Activated T-cell treated with anti-CD3 and anti-CD28 coated beads, Interleukin-2, amount 50 U/mL, for 4 hours (primary cell): ENCODE results near the gene TOR2A. TPM values are rescaled to one million over a fixed set of nuclear protein-coding genes. Genes with fewer than 3 reads are reported as not detected.
"Not testable (repeated sequence)": the region's sequence is repeated elsewhere in the genome, so short reads cannot be mapped to it uniquely, and the experiment has no call there.

Experiments
- ATAC-seq, 2 donors: fragments of 200-7000 bp; cut with Tn5 transposase; one replicate each; pipeline ENCODE4 v1.10.0; 2021
- DNase-seq: peaks from one replicate; pipeline ENCODE4 v3.0.0-alpha.2; 2020
- H3K27me3 Mint-ChIP-seq: one replicate; pipeline ENCODE4 v1.8.0; 2021; ENCODE audit warnings: low read depth, mixed read lengths
- H3K36me3 Mint-ChIP-seq: one replicate; pipeline ENCODE4 v1.8.0; 2022; ENCODE audit warnings: mixed read lengths; ENCODE audit not compliant: insufficient read depth
- H3K4me1 Mint-ChIP-seq: one replicate; pipeline ENCODE4 v1.8.0; 2021; ENCODE audit warnings: low read depth, mixed read lengths
- H3K4me3 Mint-ChIP-seq: one replicate; pipeline ENCODE4 v1.8.0; 2021; ENCODE audit warnings: mild to moderate bottlenecking, moderate library complexity, mixed read lengths
- H3K9me3 Mint-ChIP-seq: one replicate; pipeline ENCODE4 v1.8.0; 2021; ENCODE audit warnings: mixed read lengths
- total RNA-seq, 3 donors: library from RNA; stranded (reverse); gene quantifications; one replicate each; pipeline ENCODE4 v1.2.1, GENCODE V29; 2021

The TOR2A gene
- 10 to 100 TPM; 19.8 to 23.6 (median 20.1) TPM for total RNA-seq

DNA sequence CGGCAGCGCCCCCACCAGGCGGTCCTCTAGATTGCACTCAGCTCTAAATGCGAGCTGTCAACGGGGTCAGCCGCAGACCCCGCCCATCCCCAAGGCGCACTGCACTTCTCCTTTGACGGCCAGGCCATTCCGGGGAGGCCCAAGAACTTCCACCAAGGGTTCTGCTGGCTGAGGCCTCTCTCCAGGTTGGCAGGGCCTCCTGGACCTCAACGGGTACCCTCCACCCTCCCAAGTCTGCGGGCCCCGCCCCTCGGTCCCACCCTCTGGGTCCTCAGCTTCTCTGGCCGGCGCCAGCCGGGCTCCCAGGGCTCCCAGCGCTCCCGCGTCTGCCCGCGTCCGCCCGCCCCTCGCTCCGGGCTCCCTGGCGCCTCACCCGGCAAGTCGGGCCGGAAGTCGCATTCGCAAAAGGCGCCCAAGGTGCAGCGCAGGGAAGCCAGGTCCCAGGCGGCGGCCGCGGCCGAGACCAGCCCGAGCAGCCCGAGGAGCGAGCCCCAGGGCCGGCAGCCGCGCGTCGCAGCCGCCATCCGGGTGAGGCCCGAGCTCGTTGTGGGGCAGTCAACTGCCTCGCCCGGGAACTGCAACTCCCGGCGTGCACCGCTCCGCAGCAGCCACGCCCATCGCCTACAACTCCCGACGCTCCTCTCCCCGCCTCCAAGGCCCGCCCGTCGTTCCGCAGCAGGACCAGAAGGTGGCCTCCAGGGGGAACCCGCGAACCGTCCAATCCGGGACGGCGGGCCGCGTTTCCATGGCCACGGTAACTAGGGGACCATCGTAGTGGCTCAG lies at the start of gene TOR2A:
Gene TOR2A (minus strand): TSS at position 548 of the 783 bp plus-strand sequence. CDS start 24 bp downstream, at position 524.
- no peaks in the 10 kb centered on the region for H3K27me3 Mint-ChIP-seq
- ATAC-seq (peak; percentile 96 to 97), DNase-seq (peak; percentile 97)
- no peaks in the 10 kb centered on the region for H3K9me3 Mint-ChIP-seq
- peaks cover 13% of the 10 kb centered on the region for H3K36me3 Mint-ChIP-seq
- H3K4me1 Mint-ChIP-seq = peaks cover 21% of the 10 kb centered on the region
- peak within 1 kb of the TSS; percentile 83 for H3K4me3 Mint-ChIP-seq

DNA sequence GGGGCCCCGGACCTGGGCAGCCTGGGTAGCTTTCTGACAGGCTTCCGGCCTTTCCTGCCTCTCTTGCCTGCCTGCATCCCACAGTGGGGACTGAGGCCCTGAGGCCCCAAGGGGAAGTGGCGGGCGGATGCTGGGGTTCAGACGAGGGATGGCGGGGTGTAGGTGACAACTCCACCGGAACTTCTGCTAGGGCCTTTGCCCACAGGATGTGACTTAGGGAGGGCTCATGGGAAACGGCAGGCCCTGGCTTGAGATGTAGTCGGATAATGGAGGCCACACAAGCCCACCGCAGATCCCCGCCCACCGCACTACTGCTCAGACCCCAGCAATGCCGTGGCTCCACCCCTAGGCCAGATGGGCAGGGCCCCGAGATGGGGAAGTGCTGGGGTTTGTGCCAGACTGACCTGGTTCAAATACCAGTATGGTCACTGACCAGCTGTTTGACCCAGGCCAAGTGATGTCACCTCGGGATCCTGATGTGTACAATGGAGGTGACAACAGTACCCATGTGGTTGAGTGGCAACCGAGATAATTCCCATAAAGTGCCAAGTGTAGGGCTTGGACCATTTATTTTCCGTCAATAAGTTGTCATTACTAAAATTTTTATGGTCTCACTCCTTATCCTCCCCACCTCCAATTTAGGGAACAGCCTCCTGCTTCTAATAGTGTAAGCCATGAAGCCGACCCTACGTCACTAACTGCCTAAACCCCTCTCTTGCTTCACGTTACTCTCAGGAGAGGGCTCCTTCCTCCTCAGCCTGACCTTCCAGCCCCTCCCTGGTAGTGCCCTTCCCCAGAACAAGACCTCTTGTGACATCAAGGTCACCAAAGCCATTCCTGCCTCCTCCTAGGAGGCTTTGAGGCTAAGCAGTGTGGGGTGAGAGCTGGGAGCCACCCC lies 48.3 kb upstream of the TOR2A start:
- ATAC-seq (peak in 1 of 2 donors; percentile 2), DNase-seq (peak; percentile 45)
- Mint-ChIP-seq H3K36me3 (peaks cover 13% of the 10 kb centered on the region), H3K4me3 (peak overlapping the region; percentile 73), H3K27me3 (no peaks in the 10 kb centered on the region), H3K9me3 (no peaks in the 10 kb centered on the region), H3K4me1 (peaks cover 72% of the 10 kb centered on the region)

DNA sequence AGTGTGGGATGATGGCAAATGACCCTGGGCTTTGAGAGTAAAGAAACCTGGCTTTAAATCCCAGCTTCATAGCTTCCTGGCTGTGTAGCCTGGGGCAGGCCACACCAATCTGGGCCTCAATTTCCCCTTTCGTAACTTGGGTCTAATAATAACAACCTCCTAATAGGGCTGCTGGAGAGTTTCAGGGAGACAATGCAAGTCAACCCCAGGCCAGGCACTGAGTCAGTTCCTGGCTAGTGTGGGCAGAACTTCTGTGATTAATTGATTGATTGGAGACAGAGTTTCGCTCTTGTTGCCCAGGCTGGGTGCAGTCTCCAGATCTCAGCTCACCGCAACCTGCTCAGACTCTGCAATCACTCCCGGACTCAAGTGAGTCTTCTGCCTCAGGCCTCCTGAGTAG lies 46.7 kb upstream of the TOR2A start:
- Mint-ChIP-seq H3K4me3 (peak overlapping the region; percentile 45), H3K27me3 (no peaks in the 10 kb centered on the region), H3K9me3 (no peaks in the 10 kb centered on the region), H3K36me3 (peaks cover 4% of the 10 kb centered on the region), H3K4me1 (peaks cover 66% of the 10 kb centered on the region)
- DNase-seq (no peak), ATAC-seq (no peak)

DNA sequence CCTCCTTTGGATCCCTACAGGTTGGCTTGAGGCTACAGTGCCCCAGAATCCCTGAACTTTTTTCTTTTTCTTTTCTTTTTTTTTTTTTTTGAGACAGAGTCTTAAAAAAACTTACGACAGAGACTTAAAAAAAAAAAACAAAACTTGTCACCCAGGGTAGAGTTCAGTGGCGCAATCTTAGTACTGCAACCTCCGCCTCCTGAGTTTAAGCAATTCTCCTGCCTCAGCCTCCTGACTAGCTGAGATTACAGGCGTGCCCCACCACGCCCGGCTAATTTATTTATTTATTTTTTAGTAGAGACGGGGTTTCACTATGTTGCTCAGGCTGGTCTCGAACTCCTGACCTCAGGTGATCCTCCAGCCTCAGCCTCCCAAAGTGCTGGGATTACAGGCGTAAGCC lies 45.8 kb upstream of the TOR2A start:
- not testable (repeated sequence) for H3K27me3 Mint-ChIP-seq, H3K4me3 Mint-ChIP-seq, ATAC-seq, H3K9me3 Mint-ChIP-seq, DNase-seq, H3K36me3 Mint-ChIP-seq
- H3K4me1 Mint-ChIP-seq = peaks cover 71% of the 10 kb centered on the region

DNA sequence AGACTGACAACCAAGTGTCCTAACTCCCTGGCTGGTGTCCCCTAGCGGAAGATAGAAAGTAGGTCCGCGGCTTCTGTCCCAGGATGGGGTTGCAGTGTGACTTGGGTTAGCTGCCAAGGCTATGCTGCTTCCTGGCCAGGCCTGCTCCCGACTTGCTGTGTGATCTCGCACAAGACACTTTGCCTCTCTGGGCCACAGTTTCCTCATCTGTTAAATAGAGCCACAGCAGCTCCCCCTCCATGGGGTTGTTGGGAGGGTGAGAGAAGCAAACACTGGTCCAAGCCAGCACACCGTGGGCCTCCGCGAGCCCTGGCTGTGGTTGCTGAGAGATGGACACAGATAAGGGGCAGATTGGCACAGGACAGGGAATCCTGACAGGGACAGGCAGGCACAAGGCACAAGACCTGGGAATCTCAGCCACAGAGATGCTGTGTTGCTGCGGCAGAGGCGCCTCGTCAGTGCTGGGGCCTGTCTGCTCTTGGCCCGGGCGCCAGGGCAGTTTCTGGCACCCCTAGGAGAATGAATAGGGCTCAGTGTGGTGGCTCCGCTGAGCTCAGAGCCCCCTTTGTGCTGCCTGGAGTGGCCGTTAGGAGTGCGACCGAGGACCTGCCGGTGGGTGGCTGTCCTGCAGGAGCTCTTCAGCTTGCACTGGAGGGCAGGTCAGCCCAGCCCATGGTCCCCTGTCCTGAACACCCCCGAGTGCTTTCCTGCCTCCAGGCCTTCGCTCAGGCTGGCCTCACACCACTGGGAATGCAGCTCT lies 45.2 kb upstream of the TOR2A start:
- DNase-seq = no peak
- H3K36me3 Mint-ChIP-seq = no peaks in the 10 kb centered on the region
- peaks cover 71% of the 10 kb centered on the region for H3K4me1 Mint-ChIP-seq
- H3K9me3 Mint-ChIP-seq = no peaks in the 10 kb centered on the region
- no peak overlapping the region for H3K4me3 Mint-ChIP-seq
- ATAC-seq = no peak
- no peaks in the 10 kb centered on the region for H3K27me3 Mint-ChIP-seq

DNA sequence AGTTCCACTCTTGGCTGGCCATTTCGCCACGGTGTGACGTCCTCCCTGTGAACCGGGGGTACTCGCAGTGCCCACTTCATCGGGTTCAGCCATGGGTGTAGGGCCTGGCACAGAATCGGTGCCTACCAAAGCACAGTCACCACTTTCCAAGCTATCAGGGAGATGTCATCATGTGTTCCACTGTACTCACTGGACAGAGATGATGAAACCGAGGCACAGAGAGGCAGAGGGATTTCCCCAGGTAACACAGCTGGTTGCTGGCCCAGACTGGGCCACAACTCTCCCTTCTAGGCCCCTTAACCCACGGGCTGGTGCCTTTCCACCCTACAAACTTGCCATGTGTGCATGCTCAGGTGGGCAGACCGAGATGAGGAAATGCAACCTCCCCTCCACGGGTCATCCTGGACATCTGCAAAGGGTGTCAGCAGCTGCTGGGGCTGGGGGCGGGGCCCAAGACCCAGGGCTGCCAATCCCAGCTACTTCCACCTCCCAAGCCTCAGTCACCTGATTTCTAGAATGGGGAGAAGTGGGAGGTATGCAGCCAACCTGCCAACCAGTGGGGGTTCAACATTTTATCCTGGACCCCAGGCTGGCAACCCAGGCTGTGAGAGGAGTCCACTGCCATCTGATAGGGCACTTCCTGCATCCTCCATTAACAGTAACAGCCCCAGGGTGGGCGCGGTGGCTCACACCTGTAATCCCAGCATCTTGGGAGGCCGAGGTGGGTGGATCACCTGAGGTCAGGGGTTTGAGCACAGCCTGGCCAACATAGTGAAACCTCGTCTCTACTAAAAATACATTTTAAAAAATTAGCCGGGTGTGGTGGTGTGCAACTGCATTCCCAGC lies 44.3 kb upstream of the TOR2A start:
- Mint-ChIP-seq H3K4me1 (peaks cover 66% of the 10 kb centered on the region), H3K4me3 (peak overlapping the region; percentile 96), H3K9me3 (no peaks in the 10 kb centered on the region), H3K27me3 (no peaks in the 10 kb centered on the region), H3K36me3 (peaks cover under 1% of the 10 kb centered on the region)
- ATAC-seq (peak; percentile 64 to 65), DNase-seq (peak; percentile 60)

DNA sequence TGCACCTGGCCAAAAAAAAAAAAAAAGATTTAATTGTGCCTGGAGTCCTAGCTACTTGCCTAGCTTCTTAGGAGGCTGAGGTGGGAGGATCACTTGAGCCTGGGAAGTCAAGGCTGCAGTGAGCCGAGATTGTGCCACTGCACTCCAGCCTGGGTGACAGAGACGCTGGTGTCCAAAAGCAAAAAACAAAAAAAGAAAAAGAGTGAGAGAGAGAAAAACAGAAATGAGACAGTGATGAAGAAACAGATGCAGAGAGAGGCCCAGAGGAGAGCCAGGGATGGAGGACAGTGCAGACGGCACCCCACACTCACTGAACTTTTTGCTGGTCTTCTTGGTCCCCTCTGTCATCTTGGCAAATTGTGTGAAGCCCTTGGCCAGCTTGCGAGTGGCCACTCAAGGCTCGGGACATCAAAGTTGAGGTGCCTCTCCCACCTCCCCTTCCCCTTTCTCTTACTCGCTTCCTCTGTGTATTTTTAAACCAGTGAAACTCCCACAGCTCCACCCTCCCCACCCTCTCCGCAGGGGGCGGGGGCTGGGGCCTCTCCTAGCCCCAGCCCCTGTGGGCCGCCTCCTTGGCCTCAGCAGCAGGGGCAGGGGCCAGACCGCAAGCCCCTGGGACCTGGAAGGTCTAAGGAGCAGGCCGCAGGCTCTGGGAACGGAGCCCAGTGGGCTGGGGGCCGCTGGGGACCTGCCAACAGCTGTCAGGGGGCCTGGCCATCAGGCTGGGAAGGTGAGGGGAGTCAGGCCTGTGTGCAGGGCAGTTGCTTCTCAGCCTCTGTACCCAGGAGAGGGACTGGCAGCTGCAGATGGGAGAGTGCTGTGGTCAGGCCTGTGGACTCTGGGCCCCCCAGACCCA lies 43.4 kb upstream of the TOR2A start, which contains the start of gene SH2D3C:
Gene SH2D3C (minus strand): TSS at position 387 of the 856 bp plus-strand sequence. CDS start 39 bp downstream, at position 348.
- Mint-ChIP-seq H3K9me3 (no peaks in the 10 kb centered on the region), H3K4me1 (peaks cover 63% of the 10 kb centered on the region), H3K4me3 (peak within 1 kb of the TSS; percentile 96), H3K36me3 (peaks cover 6% of the 10 kb centered on the region), H3K27me3 (no peaks in the 10 kb centered on the region)
- DNase-seq (peak; percentile 36), ATAC-seq (peak; percentile 38 to 47)

DNA sequence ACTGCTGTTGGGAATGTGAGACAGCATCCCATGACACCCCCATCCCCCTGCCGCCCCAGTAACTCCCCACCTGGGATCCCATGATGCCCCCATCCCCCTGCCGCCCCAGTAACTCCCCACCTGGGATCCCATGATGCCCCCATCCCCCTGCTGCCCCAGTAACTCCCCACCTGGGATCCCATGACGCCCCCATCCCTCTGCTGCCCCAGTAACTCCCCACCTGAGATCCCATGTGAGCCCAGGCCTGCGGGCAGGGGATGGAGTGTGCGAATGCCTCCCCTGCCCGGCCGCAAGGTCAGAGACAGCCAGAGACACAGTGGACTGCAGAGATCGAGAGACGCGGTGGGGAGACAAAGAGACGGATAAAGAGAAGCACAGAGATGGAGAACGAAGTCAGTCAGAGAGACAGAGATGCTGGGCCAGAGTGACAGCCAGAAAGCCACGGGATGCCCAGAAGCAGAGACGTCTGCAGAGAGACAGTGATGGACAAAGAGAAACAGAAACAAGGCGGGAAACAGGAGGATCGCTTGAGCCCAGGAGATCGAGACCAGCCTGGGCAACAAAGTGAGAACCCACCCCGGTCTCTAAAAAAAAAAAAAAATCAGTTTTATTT lies 42.4 kb upstream of the TOR2A start:
- DNase-seq = no peak
- Mint-ChIP-seq H3K9me3 (no peaks in the 10 kb centered on the region), H3K36me3 (peaks cover 6% of the 10 kb centered on the region), H3K4me1 (peaks cover 58% of the 10 kb centered on the region), H3K4me3 (peak overlapping the region; percentile 96), H3K27me3 (no peaks in the 10 kb centered on the region)
- no peak for ATAC-seq

DNA sequence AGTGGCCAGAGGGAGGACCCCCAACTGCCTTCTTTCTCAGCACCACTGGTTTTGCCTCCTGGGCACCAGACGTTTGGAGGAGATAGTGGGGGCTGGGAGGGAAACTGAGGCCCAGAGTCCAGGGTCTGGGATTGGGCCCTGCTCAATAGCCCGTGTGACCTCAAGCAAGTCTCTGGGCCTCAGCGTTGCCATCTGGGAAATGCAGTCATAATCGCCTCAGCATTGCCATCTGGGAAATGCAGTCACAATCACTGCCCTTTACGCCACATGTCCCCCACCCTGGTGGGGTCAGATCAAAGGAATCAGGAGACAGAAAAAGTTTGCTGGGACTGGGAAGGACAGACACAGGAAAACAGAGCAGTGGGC lies 41.8 kb upstream of the TOR2A start:
- Mint-ChIP-seq H3K27me3 (no peaks in the 10 kb centered on the region), H3K4me3 (peak overlapping the region; percentile 96), H3K4me1 (peaks cover 55% of the 10 kb centered on the region), H3K36me3 (peaks cover 6% of the 10 kb centered on the region), H3K9me3 (no peaks in the 10 kb centered on the region)
- DNase-seq (no peak), ATAC-seq (peak in 1 of 2 donors; percentile 5)

DNA sequence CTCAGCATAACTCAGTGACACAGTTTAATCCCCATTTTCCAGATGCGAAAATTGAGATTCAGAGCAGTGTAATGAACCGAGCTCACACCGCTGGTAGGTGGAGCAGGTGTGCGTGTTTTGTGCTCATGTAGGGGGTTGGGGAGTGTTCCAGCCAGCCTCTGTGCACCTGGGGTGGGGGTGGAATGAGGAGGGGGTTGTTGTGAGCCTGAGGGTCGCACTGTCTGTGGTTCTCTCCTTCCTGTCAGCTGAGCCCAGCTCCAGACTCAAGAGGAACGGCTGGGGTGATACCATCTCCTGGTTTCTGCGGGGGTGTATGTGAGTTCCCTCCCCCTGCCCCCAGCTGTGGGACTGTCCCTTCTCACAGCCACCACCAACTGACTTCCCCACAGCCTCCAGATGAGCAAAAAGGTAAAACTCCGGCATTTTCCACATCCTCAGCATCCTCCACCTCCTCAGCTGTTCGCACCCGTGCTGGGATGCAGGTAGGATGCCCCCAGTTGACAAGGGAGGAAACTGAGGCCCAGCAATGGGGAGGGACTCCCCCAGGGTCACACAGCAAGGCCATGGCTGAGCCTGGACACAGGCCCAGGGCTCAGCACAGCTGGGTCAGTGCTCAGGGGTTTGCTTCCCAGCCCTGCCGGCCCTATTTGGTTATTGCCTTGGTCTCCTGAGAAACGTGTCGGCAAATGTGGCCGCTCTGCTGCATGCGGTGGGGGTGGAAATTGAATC lies 41.3 kb upstream of the TOR2A start:
- DNase-seq (peak; percentile 71), ATAC-seq (peak; percentile 46 to 47)
- peak overlapping the region; percentile 96 for H3K4me3 Mint-ChIP-seq
- no peaks in the 10 kb centered on the region for H3K9me3 Mint-ChIP-seq
- H3K36me3 Mint-ChIP-seq = peaks cover 6% of the 10 kb centered on the region
- H3K4me1 Mint-ChIP-seq = peaks cover 53% of the 10 kb centered on the region
- no peaks in the 10 kb centered on the region for H3K27me3 Mint-ChIP-seq

DNA sequence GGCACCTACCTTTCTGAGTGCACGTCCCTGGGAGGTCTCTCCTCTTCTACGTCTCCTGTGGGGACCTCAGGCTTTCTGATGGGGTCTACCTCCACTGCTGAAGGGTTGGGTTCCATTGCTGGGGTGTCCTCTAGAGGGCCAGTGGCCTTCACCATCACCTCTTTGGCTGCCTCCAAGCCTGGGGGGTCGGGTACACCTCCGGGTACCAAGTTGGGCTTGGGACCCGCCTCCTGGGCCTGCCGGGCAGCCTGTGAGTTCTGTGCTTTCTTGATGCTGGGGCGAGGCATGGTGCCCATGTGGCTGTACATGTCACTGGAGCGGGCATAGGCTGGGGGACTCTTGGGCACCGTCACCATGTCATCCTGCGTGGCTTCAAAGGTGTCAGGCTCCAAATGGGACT lies 38.9 kb upstream of the TOR2A start:
- Mint-ChIP-seq H3K27me3 (no peaks in the 10 kb centered on the region), H3K4me3 (no peak overlapping the region), H3K4me1 (peaks cover 56% of the 10 kb centered on the region), H3K36me3 (peaks cover 8% of the 10 kb centered on the region), H3K9me3 (no peaks in the 10 kb centered on the region)
- DNase-seq (no peak), ATAC-seq (no peak)

DNA sequence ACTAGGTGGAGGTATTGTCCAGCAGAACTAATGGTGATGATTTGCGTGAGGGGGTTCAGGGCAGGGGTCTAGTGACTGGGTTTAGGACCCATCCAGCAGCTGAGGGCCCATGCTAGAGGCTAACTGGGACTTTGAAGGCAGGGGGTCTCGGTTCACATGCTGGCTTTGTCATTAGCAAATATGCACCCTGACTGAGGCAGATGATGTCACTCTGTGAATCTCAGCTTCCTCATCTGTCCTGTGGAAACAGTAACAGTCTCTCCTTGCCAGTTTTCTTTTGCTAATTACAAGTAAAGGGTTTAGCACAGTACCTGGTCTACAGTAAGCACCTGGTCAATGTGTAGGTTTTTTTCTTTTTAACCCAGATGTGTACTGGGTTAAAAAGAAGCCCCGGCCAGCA lies 38.2 kb upstream of the TOR2A start:
- no peaks in the 10 kb centered on the region for H3K9me3 Mint-ChIP-seq
- H3K4me3 Mint-ChIP-seq = no peak overlapping the region
- peaks cover 11% of the 10 kb centered on the region for H3K36me3 Mint-ChIP-seq
- no peaks in the 10 kb centered on the region for H3K27me3 Mint-ChIP-seq
- ATAC-seq = no peak
- DNase-seq = no peak
- peaks cover 60% of the 10 kb centered on the region for H3K4me1 Mint-ChIP-seq
